OCI-LY3 (cell line): ENCODE data around the gene PDCD2.

Source experiments
- H2AFZ ChIP-seq: fragments of 200-600, 300-600 bp; shearing (Covaris generic); 2 replicates; pipeline ENCODE4 v1.6.0; 2014; ENCODE audit warnings: antibody characterized with exemption, low read depth, low read length
- H3K27ac ChIP-seq: fragments of 200-600, 300-600 bp; sonication (generic); 2 replicates; pipeline ENCODE4 v1.5.1; 2014; ENCODE audit warnings: mild to moderate bottlenecking, low read length, moderate library complexity, mixed read lengths
- H3K27me3 ChIP-seq: fragments of 200-600, 300-600 bp; sonication (generic); 2 replicates; pipeline ENCODE4 v1.6.1; 2014; ENCODE audit warnings: low read depth, low read length, mixed read lengths
- H3K36me3 ChIP-seq: fragments of 200-600, 300-600 bp; sonication (generic); replicated peaks from 2 replicates; pipeline ENCODE3; 2014; ENCODE audit warnings: low read depth, low read length, mixed read lengths
- H3K4me1 ChIP-seq: fragments of 300-600, 200-600 bp; sonication (generic); 2 replicates; pipeline ENCODE4 v1.6.1; 2014; ENCODE audit warnings: low read length, mixed read lengths
- H3K4me2 ChIP-seq: fragments of 200-600, 300-600 bp; sonication (generic); 2 replicates; pipeline ENCODE4 v1.6.1; 2014; ENCODE audit warnings: low read length, mixed read lengths
- H3K4me3 ChIP-seq: fragments of 300-600, 200-600 bp; sonication (generic); 2 replicates; pipeline ENCODE4 v1.5.1; 2014; ENCODE audit warnings: antibody characterized with exemption, mild to moderate bottlenecking, low read length, moderate library complexity
- H3K79me2 ChIP-seq: fragments of 300-600, 200-600 bp; shearing (Covaris generic); 2 replicates; pipeline ENCODE4 v1.6.1; 2014; ENCODE audit warnings: mild to moderate bottlenecking, low read length, mixed read lengths
- H3K9ac ChIP-seq: fragments of 300-600, 200-600 bp; shearing (Covaris generic); 2 replicates; pipeline ENCODE4 v1.6.0; 2014; ENCODE audit warnings: mild to moderate bottlenecking, low read length, moderate library complexity
- H3K9me3 ChIP-seq: fragments of 200-600, 300-600 bp; shearing (Covaris generic); 2 replicates; pipeline ENCODE4 v1.6.1; 2014; ENCODE audit warnings: low read length, mixed read lengths; ENCODE audit not compliant: insufficient read depth
- H4K20me1 ChIP-seq: fragments of 200-600, 300-600 bp; sonication (generic); 2 replicates; pipeline ENCODE4 v1.6.1; 2016; ENCODE audit warnings: low read length, mixed read lengths; ENCODE audit not compliant: insufficient read depth
- EZH2phosphoT487 ChIP-seq: fragments of 200-600 bp; shearing (Covaris generic); IDR thresholded peaks from 2 replicates; pipeline ENCODE4 v1.6.1; 2018; ENCODE audit warnings: antibody characterized with exemption, mixed run types, low read depth
- TF ChIP-seq, protein P1 (sequence below): fragments of 200-600, 300-600 bp; sonication (generic); IDR thresholded peaks from 2 replicates; pipeline ENCODE4 v1.5.1; 2014; ENCODE audit warnings: antibody characterized with exemption, low read length, low read depth

PDCD2 gene

GRCh38 chr6:170554013-170554795 lies 30.2 kb downstream of the PDCD2 start, which contains the start of gene TBP:
Gene TBP (plus strand): TSS chr6:170554369. CDS start chr6:170557030, 2,661 bp downstream.
- Histone ChIP-seq H3K27ac (peak within 1 kb of the TSS; percentile 36; the same call in 1 of the 2 replicates), H3K79me2 (peaks cover 80% of the 10 kb centered on the region), H3K36me3 (peaks cover 14% of the 10 kb centered on the region), H3K9ac (peak within 1 kb of the TSS; percentile 77), H2AFZ (peak within 1 kb of the TSS; percentile 99), H3K27me3 (no peaks in the 10 kb centered on the region), H3K4me3 (peak within 1 kb of the TSS; percentile 87), H3K4me1 (peaks cover 18% of the 10 kb centered on the region), H3K9me3 (no peaks in the 10 kb centered on the region), H4K20me1 (peaks cover 31% of the 10 kb centered on the region), H3K4me2 (peak within 1 kb of the TSS; percentile 73)
- TF ChIP-seq, protein P1, sequence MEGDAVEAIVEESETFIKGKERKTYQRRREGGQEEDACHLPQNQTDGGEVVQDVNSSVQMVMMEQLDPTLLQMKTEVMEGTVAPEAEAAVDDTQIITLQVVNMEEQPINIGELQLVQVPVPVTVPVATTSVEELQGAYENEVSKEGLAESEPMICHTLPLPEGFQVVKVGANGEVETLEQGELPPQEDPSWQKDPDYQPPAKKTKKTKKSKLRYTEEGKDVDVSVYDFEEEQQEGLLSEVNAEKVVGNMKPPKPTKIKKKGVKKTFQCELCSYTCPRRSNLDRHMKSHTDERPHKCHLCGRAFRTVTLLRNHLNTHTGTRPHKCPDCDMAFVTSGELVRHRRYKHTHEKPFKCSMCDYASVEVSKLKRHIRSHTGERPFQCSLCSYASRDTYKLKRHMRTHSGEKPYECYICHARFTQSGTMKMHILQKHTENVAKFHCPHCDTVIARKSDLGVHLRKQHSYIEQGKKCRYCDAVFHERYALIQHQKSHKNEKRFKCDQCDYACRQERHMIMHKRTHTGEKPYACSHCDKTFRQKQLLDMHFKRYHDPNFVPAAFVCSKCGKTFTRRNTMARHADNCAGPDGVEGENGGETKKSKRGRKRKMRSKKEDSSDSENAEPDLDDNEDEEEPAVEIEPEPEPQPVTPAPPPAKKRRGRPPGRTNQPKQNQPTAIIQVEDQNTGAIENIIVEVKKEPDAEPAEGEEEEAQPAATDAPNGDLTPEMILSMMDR, result no peak
- TF ChIP-seq EZH2phosphoT487, result no peak

GRCh38 chr6:170553534-170554012 lies 30.9 kb downstream of the PDCD2 start:
- Histone ChIP-seq H3K27ac (0 out of 2 replicates have a peak overlapping the region, but pooled peaks have one; percentile 25), H3K4me3 (peak overlapping the region; percentile 87), H4K20me1 (peaks cover 34% of the 10 kb centered on the region), H3K9ac (peak overlapping the region; percentile 77), H3K4me1 (peaks cover 18% of the 10 kb centered on the region), H3K27me3 (no peaks in the 10 kb centered on the region), H3K36me3 (peaks cover 15% of the 10 kb centered on the region), H3K79me2 (peaks cover 86% of the 10 kb centered on the region), H2AFZ (peak overlapping the region; percentile 99), H3K9me3 (no peaks in the 10 kb centered on the region), H3K4me2 (peak overlapping the region; percentile 63)
- TF ChIP-seq, protein P1, result no peak
- TF ChIP-seq EZH2phosphoT487, result no peak

- peak within 1 kb of the TSS; percentile 99 for H2AFZ ChIP-seq
- H3K4me1 ChIP-seq, result peaks cover 18% of the 10 kb centered on the region
- peaks cover 17% of the 10 kb centered on the region for H3K36me3 ChIP-seq
- peak within 1 kb of the TSS; percentile 67 for H3K4me2 ChIP-seq
- TF ChIP-seq, protein P1, result no peak
- no peak for TF ChIP-seq EZH2phosphoT487
- peaks cover 87% of the 10 kb centered on the region for H3K79me2 ChIP-seq
- no peaks in the 10 kb centered on the region for H3K27me3 ChIP-seq
- peak within 1 kb of the TSS; percentile 81 for H3K27ac ChIP-seq
- H3K4me3 ChIP-seq, result peak within 1 kb of the TSS; percentile 87
- H4K20me1 ChIP-seq, result peaks cover 34% of the 10 kb centered on the region
- peak within 1 kb of the TSS; percentile 77 for H3K9ac ChIP-seq
- H3K9me3 ChIP-seq, result no peaks in the 10 kb centered on the region
These were observed 31.5 kb downstream of the PDCD2 start, which contains the start of gene PSMB1 for GRCh38 chr6:170552765-170553533. Gene PSMB1 (minus strand): TSS chr6:170553307. CDS start chr6:170553242, 65 bp downstream.
